NCI-H460 (cell line): ENCODE measurements around the gene HLA-DPB1. TPM values are rescaled to one million over a fixed set of nuclear protein-coding genes. Genes with fewer than 3 reads are reported as not detected.
"Not testable (repeated sequence)": the region's sequence is repeated elsewhere in the genome, so short reads cannot be mapped to it uniquely, and the experiment has no call there.

ENCODE experiments used
- DNase-seq: peaks from one replicate; pipeline ENCODE4 v3.0.0-alpha.2; 2016; ENCODE audit warnings: low read depth; ENCODE audit errors: extremely low read depth
- polyA plus RNA-seq: library from polyadenylated mRNA; depleted of rRNA; stranded (reverse); fragments of >200 nt; gene quantifications from 2 replicates; pipeline ENCODE4 v1.2.3, GENCODE V29; 2014; cell fraction: nucleus; rRNA removed
- total RNA-seq: library from RNA; depleted of rRNA; stranded (reverse); fragments of >200 nt; shearing (Covaris generic); gene quantifications from 2 replicates; pipeline ENCODE4 v1.2.3, GENCODE V29; 2014; rRNA removed

The HLA-DPB1 gene
- not detected in 2 replicates for total RNA-seq
- not detected in 2 replicates for polyA plus RNA-seq

GRCh38 chr6:33075568-33076405 lies at the start of gene HLA-DPB1:
Gene HLA-DPB1, plus strand, starts transcription at chr6:33075990. Its CDS starts 52 bp downstream, at chr6:33076042.
- peak; percentile 43 for DNase-seq

DNA sequence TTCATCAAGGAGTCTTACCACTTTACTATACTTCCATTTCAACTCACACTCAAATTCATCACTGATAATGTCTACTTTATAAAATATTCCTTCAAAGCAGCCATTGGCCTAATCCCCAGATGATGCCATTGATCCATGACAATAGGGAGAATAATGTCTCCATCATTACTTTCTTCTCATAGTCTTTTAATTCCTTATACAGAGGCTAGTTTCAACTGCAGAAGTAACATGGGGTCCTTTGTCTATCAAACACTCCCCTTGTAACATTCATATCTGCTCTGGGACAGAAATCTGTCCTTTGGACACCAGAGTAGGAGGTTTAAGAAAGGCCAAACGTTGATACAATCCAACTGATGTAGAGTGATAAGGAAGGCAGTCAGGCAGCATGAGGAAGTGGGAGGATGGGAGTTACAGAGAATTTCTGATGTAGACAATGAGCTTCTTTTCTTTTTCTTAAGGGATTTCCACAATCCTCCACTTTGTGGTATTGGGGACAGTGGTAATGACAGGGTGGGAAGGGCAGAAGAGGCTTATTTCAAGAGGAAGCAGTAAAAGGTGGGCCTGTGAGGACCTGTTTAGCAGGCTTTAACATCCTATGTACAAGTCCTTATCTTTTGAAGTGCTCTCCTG lies 47.5 kb upstream of the HLA-DPB1 start:
- no peak for DNase-seq

GRCh38 chr6:33029328-33030184 lies 46.2 kb upstream of the HLA-DPB1 start:
- no peak for DNase-seq

DNA sequence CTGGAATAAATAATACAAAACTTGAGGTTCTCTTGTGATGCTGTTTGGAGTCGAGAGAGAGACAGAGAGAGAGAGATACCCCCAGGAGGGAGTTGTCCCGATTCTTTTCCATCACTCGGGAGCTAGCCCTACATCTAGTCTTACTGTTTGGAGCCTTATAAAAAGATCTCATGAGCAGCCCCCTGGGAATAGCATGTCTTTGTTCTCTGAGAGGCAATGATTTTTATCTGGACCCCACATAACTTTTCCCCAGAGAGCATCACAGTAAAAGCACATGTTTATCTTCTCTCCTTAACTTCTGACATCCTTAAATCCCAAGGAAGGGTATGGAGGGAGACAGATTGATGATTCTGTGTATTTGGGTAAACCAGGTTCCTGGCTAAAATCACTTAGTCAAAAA lies 45.5 kb upstream of the HLA-DPB1 start:
- DNase-seq = no peak

DNA sequence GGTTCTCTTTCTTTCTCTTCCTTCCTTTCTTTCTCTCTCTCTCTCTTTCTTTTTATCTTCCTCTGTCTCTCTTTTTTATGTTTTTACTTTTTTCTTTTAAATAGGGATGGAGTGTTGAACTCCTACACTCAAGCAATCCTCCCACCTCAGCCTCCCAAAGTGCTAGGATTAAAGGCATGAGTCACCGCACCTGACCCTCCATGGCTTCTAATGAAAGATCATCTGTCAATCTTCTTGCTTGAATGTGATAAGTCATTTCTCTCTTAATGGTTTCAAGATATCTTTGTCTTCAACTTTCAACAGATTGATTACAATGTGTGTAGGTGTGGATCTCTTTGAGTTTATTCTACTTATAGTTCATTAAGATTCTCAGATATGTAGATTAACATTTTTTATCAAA lies 41.2 kb upstream of the HLA-DPB1 start:
- DNase-seq = no peak

GRCh38 chr6:33036535-33036934 lies 39.3 kb upstream of the HLA-DPB1 start:
- no peak for DNase-seq

DNA sequence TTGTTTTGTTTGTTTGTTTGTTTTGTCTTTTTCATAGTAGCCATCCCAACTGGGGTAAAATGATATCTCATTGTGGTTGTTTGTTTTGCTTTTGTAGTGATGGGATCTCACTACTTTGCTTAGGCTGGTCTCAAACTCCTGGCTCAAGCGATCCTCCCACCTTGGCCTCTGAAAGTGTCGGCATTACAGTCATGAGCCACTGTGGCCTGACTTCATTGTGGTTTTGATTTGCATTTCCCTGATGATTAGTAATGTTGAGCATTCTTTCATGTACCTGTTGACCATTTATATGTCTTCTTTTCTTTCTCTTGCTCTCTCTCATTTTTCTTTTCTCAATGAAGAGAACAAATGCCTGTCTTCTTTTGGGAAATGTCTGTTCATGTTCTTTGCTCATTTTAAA lies 35.6 kb upstream of the HLA-DPB1 start:
- no peak for DNase-seq

DNA sequence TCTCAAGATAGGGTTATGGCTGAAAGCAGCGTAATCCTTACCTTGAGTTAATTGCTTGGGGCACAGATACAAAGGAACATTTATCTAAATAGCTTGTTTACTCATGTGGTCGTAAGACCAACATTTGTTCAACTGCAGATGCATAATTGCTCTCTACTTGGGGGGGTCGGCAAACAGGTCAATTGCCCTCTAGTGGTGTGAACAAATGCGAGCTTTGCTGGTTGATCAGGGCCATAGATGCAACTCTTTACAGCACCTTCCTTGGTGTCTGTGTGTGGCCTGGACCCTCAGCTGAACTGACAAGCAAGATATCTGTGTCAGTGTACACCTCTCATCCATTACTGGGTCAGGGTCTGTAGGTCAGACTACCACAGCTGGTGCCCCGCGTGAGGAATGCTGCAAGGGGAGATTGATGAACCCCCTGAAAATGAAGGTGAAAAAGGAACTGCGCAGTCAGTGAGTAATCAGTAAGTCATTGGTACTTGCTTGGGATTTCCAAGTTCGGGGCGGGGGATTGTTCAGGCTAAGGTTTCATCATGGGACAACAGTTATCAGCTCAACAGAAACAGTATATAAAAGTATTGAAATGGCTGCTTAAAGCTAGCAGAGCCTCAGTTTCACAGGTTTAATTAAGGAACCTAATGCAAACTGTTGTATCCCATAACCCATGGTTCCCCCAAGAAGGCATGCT lies 26.3 kb upstream of the HLA-DPB1 start:
- no peak for DNase-seq

DNA sequence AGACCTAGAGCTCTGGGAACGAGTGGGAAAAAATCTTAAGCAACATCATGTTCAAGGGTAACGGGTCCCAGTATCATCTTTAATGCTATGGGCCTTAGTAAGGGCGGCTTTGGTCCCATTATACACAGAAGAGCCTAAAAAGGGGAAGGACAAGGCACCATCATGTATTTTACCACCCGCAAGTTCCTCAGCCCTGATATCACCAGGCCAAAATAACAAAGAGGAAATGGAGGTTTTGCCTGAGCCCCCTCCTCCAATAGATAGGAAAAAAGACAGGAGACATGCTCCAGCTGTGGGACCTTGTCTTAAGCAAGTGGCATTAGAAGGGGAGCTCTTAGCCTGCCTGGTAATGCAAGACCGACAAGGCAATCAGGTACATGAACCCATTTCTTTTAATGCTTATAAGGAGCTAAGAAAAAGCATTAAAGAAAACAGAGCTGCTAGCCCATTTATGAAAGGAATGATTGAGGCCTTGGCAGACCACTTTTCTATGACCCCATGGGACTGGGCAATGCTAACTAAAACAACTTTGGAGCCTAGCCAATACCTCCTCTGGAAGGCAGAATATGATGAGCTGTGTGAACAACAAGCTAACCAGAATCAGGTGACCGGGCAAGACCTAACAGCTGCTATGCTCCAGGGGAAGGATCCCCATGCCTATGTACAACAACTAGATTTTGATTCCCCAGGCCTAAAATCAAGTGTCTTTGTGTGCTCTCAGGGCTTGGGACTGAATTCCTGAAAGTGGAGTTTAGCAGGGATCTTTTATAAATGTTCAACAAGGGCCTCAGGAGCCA lies 25.6 kb upstream of the HLA-DPB1 start:
- DNase-seq = no peak

DNA sequence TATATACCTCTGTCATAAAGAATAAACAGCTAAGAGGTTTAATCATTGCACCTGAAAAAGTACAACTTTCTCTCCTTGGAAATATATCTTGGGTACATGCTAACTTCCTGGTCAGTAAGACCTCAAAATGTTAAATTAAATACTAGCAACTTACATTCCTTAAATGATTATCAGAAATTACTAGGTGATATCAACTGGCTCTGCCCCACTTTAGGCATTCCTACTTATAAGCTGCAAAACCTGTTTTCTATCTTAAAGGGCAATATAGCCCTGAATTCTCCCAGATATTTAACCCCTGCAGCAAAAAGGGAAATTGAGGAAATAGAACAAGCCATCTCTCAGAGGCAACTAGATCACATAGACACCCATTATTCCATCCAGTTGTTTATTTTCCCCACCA lies 23.2 kb upstream of the HLA-DPB1 start:
- no peak for DNase-seq

GRCh38 chr6:33053230-33053629 lies 22.6 kb upstream of the HLA-DPB1 start:
- DNase-seq = no peak

DNA sequence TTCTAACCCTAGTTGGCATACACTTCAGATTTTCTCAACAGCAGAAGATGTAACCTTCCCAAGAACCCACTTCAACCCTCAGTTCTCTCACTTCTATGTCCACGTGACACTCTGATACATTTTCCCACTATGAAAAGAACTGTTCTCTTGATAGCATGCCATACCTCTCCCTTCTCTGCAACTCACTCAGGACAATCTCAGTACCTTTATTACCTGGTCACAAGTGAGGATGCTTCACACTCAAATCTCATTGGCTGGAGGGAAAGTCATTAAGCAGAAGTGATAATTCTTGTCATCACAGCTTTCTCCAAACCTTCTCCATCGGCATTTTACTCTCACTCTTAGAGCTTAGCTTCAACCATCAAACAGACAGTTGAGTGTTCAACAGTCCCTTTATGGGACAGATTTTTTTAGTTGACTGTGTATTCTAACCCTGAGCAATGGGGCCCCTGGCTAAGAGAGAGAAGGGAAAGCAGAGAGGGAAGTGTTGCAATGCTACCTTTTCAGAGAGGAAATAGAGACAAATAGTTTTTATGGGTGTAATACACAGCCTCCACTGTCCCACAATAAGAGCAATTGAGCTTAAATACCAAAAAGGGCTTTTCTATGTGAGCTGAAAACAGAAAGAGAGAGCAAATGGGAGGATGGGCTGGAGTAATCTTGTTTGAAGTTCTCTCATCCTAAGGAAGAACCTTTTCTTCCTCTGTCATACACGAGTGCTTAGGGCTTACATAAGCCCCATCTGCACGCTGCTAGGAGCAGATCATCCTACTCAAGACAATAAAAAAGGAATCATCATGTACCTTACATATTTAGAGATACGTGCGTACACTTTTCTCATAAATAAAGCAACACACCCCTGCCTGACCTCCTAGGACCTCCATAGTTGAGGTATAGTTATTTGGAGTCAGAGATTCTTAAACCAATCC lies 18.3 kb upstream of the HLA-DPB1 start:
- DNase-seq = no peak

DNA sequence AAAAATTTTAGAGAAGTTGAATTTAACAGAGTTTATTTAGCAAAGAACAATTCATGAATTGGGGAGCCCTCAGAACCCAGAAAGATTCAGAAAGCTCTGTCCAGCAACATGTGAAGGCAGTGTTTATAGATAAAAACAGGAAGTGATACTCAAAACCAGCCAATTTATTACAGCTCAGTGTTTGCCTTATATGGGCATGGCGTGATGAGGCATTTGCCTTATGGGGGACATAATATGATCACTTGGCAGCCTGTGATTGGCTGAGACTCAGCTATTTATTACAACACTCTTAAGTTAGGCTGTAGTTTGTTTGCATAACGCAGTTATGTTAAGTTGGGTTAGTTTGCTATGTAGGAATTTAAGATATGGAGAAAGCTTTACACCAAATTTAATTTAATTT lies 13.8 kb upstream of the HLA-DPB1 start:
- no peak for DNase-seq

GRCh38 chr6:33063435-33063834 lies 12.4 kb upstream of the HLA-DPB1 start:
- not testable (repeated sequence) for DNase-seq

DNA sequence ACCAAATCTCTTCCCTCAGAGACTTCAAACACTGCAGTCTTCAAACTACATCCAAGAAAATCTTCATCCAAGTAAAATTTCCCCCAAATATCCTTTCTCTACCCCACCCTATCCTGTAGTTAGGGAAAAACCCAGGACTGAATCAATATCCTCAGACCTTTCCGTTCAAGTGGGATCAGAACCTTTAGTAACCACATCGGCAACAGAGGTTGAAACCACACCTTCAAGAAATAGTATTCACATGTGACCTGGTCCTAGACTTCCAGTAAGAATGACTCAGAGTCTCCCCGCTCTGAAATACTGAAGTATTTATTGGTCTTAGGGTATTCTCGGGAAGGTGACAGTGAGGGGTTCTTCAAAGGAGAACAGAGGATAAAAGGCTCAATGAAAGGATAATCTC lies 11.1 kb upstream of the HLA-DPB1 start:
- DNase-seq = no peak

DNA sequence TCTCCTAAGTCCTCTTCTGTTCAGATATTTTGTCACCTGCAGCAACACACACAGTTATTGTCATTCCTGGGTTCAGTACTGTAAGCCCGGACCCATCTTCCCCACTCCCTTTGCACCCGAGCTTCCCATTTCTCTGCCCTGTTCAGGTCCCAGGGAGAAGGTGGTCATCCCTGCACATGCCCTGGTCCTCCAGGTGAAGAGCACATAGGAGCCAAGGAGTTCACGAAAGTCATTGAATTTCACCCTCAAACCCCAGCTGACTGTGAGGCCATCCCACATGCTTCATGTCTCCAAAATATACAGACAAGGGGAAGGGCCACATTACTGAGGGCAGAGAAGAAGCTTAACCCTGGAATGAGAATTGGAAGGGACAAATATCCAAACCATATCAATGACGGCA lies 10.5 kb upstream of the HLA-DPB1 start:
- no peak for DNase-seq

DNA sequence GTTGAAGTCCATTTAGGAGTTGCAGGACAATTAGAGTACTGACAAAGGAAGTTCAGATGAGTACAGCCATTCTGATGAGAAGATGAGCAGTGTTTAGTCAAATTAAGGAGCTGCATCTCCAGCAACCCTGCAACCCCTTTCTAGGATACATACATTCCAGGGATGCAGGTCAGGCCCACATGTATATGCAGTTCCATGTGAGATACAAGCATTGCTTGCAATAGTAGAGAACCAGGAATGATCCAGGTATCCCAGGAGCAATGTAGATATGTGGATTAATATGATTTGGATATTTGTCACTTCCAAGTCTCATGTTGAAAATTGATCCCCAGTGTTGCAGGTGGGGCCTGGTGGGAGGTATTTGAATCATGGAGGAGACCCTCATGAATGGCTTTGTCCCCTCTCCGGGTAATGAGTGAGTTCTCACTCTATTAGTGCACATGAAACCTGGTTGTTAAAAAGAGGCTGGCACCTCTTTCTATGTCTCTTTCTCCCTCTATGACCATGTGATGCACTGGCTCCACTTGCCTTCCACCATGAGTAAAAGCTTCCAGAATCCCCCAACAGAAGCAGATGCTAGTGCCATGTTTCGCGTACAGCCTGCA lies 8.8 kb upstream of the HLA-DPB1 start:
- no peak for DNase-seq

DNA sequence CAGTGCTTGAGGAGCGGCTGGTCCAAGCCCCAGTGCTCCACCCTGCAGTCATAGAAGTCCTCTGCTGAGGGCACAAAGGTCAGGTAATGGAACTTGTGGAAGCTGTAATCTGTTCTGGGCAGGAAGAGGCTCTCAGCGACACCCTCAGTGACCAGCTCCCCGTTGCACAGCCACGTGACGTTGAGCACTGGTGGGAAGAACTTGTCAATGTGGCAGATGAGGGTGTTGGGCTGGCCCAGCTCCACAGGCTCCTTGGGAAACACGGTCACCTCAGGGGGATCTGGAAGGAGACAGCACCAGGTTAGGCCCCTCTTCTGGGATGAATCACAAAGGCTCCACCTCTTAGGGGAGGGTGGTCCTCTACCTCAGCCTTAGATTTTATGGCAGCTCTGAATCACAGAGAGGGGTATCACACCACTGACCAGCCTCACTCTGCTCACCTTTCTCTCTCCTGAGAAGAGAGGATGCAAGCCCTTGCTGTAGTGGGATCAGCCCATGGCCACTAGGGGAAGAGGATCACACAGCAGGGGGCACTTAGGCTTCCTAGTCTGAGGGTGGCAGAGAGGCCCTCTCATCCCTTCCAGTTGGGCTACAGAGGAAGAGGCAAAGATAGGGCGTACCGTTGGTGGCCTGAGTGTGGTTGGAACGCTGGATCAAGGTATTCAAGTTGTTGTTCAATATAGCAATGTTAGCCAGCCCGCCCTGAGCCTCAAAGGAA lies 6.6 kb upstream of the HLA-DPB1 start:
- DNase-seq = no peak
